ENCODE measurements around the gene RPS5. TPM values are rescaled to one million over a fixed set of nuclear protein-coding genes. Genes with fewer than 3 reads are reported as not detected.

RPS5 gene
- total and polyA plus RNA-seq, 4 donors: 927 to 1,802 (median 1,090) TPM

DNA sequence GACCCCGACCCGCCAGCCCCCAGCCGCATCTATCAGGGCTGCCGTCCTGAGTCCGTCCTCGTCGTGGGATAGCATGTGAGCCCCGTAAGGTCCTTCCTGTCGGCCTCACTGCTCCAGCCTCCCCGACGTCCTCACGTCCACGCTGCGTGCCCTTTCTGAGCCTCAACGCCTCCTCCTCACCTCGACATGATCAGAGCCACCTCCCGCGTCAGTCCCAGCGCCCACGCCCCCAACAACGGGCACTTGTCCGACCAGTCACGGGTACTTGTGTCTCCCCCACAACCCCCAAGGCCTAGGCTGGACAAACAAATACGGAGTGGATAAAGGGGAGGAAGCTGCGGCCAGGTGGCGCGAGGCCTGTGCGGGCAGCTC, 25.2 kb upstream of the RPS5 start:
- 2 to 4% methylated on average over 28 of the region's 28 CpGs for WGBS, 2 donors
- Histone ChIP-seq H3K27ac (ENCODE audit: low read depth in 1 of 2, low read length in 1 of 2) (peak overlapping the region; percentile 90 to 98), H3K27me3 (ENCODE audit: control insufficient read depth in 3 of 3, insufficient read depth in 3 of 3, low read length in 2 of 3) (peaks cover 0 to under 1% (median 0%) of the 10 kb centered on the region in 3 donors), H3K4me3 (peak overlapping the region; percentile 66), H3K9ac (ENCODE audit: insufficient read depth in 1 of 2, low read length in 2 of 2) (peak overlapping the region; percentile 79 to 96), H3K4me1 (ENCODE audit: control insufficient read depth in 5 of 5, insufficient read depth in 5 of 5, low read length in 5 of 5) (peaks cover 0 to 21% (median 0%) of the 10 kb centered on the region in 5 donors), H3K9me3 (ENCODE audit: control insufficient read depth in 4 of 4, insufficient read depth in 3 of 4, low read length in 3 of 4) (peaks cover 0 to 4% (median 0%) of the 10 kb centered on the region in 4 donors), H3K36me3 (ENCODE audit: control insufficient read depth in 4 of 4, insufficient read depth in 4 of 4, low read length in 4 of 4) (no peaks in the 10 kb centered on the region)
- TF ChIP-seq CTCF (IDR thresholded peaks at IDR 0.05; ENCODE audit: control extremely low read depth, extremely low read depth): no peak
- ATAC-seq (ENCODE audit: insufficient read depth, low FRiP score): peak; percentile 5
- DNase-seq: peak in 1 of 3 donors; percentile 62

DNA sequence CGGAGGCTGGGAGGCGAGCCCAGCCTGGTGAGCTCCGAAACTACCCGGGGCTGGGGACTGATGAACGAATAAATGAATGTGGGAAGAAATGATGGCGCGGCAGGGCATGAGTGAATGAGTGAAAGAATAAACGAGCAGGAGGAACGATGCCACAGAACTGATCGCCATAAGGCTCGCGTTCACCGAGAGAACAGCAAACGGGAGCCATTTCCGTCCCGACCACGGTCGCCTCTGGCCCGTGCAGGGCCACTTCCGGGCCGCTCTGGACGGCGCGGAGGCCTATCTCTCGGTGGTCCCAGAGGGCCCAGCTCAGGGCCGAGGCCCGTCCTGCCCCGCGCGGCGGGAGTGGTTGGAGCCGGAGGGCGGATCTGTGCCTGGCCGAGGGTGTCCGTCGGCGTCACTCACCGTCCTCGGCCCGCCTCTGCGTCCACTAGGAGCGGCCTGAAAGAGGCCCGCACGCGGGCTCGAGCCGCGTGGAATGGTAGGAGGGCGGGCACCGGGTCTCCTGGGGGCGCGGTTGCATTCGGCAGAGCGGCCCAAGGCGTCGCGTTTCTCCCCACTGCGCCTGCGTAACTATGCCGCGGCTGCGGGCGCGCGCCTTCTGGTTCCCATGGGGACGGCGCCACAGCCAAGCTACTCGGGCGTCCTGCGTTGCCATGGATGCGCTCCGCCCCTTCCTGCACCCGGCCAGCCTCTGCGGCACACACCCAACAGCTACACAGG, 24.6 kb upstream of the RPS5 start, which contains the start of gene ZNF497:
ZNF497 (minus strand) TSS at position 480 of the 723 bp plus-strand sequence. CDS start 5,116 bp downstream, outside the sequence.
- Histone ChIP-seq H3K4me1 (ENCODE audit: control insufficient read depth in 5 of 5, insufficient read depth in 5 of 5, low read length in 5 of 5) (peaks cover 0 to 16% (median 0%) of the 10 kb centered on the region in 5 donors), H3K27me3 (ENCODE audit: control insufficient read depth in 3 of 3, insufficient read depth in 3 of 3, low read length in 2 of 3) (no peaks in the 10 kb centered on the region), H3K9me3 (ENCODE audit: control insufficient read depth in 4 of 4, insufficient read depth in 3 of 4, low read length in 3 of 4) (peaks cover 0 to 2% (median 0%) of the 10 kb centered on the region in 4 donors), H3K36me3 (ENCODE audit: control insufficient read depth in 4 of 4, insufficient read depth in 4 of 4, low read length in 4 of 4) (no peaks in the 10 kb centered on the region), H3K9ac (ENCODE audit: insufficient read depth in 1 of 2, low read length in 2 of 2) (peak within 1 kb of the TSS; percentile 79 to 96), H3K4me3 (peak within 1 kb of the TSS; percentile 66), H3K27ac (ENCODE audit: low read depth in 1 of 2, low read length in 1 of 2) (peak within 1 kb of the TSS; percentile 90 to 98)
- DNase-seq (peak; percentile 98), ATAC-seq (ENCODE audit: insufficient read depth, low FRiP score) (peak; percentile 94)
- WGBS, 2 donors: 0% methylated on average over 51 to 74 of the region's 74 CpGs
- TF ChIP-seq CTCF (IDR thresholded peaks at IDR 0.05; ENCODE audit: control extremely low read depth, extremely low read depth): no peak

- H3K9ac ChIP-seq (ENCODE audit: insufficient read depth in 1 of 2, low read length in 2 of 2): no peak overlapping the region
- peaks cover 0 to 2% (median 0%) of the 10 kb centered on the region in 4 donors for H3K9me3 ChIP-seq (ENCODE audit: control insufficient read depth in 4 of 4, insufficient read depth in 3 of 4, low read length in 3 of 4)
- 29 to 69% methylated on average over 5 of the region's 5 CpGs for WGBS, 2 donors
- peaks cover 0 to 2% (median 0%) of the 10 kb centered on the region in 4 donors for H3K36me3 ChIP-seq (ENCODE audit: control insufficient read depth in 4 of 4, insufficient read depth in 4 of 4, low read length in 4 of 4)
- no peak overlapping the region for H3K27ac ChIP-seq (ENCODE audit: low read depth in 1 of 2, low read length in 1 of 2)
- peaks cover 0 to 9% (median 0%) of the 10 kb centered on the region in 5 donors for H3K4me1 ChIP-seq (ENCODE audit: control insufficient read depth in 5 of 5, insufficient read depth in 5 of 5, low read length in 5 of 5)
- no peaks in the 10 kb centered on the region for H3K27me3 ChIP-seq (ENCODE audit: control insufficient read depth in 3 of 3, insufficient read depth in 3 of 3, low read length in 2 of 3)
- no peak for TF ChIP-seq CTCF (IDR thresholded peaks at IDR 0.05; ENCODE audit: control extremely low read depth, extremely low read depth)
- no peak overlapping the region for H3K4me3 ChIP-seq
- ATAC-seq (ENCODE audit: insufficient read depth, low FRiP score) (no peak), DNase-seq (no peak)
Observed at GRCh38 chr19:58364146-58364545, 22.9 kb upstream of the RPS5 start.
